GM21723 (cell line): Measurements from ENCODE around the gene TANK.
A peak's percentile ranks its signal among the peaks of the same experiment; 100 is the strongest.
"Not testable (repeated sequence)": the region's sequence is repeated elsewhere in the genome, so short reads cannot be mapped to it uniquely, and the experiment has no call there.

ENCODE experiments used
- ATAC-seq: cut with Tn5 transposase; IDR thresholded peaks from one replicate; pipeline ENCODE4 v1.9.1; 2021; ENCODE audit warnings: mild to moderate bottlenecking, moderate library complexity; ENCODE audit not compliant: unreplicated experiment

The TANK gene

DNA sequence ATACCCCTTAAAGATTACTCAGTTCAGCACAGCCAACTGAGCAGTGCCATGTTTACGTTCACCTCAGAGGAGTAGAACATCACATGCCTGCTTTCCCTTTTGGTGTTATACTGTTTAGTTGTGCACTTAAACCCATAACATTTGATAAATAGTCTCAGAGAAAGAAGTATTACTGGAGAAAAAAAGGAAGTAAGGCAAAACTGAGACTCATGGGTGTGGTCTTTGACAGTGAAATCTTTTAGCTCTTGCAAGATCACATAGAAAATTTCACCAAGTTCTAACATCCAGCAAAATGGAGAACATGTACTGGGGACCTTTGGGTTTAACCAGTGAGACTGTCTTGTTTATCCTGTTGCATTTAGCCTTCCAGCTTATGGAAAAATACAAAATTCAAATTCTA, 5.6 kb downstream of the TANK start:
- ATAC-seq, result peak; percentile 44

DNA sequence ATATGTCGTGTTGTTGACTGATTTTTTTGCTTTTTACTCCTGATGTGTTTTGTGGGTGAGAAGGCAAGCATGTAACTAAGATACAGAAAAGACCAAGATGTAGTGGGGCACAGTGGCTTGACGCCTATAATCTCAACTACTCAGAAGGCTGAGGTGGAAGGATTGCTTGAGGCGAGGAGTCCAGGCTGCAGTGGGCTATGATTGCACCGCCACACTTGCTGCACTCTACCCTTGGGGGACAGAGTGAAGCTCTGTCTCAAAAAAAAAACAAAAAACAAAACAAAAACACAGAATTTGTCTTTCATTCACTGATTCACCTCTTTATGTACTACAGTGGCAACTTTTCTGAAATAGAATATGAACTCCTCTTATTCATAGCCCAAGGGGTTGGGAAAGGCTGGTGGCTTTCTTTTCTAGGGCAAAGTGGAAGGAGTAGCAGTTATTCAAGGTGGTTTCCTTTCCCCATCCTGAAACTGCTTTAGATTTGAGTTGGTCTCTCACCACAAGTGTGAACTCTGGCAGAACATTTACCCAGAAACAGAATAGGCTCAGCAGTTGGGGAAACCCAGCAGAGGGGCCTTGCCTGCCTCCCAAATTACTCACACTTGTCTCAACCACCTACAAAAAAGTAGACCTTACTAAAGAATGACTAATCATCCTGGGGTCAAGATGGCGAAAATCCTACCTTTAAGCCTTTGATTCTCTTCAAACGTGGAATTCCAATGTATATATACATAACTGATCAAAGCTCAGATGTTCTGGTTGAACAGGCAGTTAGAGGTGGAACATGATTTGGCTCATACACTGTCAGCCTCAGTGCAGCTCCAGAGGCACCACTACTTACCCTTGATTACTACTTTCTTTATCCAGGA, 6.5 kb downstream of the TANK start:
- ATAC-seq, result peak; percentile 80

DNA sequence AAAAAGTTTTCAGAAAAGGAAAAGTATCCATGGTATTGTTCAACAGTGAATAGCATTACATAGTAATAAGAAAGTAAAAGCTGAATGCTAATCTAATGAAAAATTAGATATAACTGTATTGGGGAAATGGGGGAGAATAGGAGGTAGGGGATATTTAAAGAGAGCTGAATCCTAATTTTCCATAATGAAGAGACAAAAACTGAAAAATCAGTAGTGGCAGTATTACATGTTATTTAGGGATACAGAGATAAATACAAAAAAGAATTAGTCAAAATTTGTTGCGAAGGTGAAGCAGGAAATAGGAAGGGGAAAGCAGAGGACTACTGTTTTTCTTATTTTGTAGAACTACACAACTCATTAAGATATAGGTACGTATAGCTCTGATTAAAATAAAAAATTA, 9.1 kb downstream of the TANK start:
- ATAC-seq, result no peak

DNA sequence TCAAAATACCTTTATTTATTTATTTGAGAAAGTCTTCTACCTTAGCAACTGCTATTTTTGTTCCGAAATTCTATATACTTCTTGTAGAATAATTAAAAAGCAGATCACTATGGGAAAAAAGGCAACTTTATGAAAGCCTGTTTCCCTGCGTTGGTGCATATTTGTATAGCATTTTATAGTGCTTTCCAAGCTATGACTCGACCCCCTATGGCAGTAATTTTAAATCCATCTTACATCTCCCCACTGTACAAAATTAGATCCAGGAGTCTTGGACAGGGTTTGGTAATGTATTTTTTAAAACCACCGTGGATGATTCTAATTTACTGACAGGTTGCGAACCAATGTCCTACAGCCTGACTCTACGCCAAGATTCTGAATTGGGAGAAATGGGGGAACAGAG, 10.1 kb downstream of the TANK start:
- ATAC-seq, result no peak

DNA sequence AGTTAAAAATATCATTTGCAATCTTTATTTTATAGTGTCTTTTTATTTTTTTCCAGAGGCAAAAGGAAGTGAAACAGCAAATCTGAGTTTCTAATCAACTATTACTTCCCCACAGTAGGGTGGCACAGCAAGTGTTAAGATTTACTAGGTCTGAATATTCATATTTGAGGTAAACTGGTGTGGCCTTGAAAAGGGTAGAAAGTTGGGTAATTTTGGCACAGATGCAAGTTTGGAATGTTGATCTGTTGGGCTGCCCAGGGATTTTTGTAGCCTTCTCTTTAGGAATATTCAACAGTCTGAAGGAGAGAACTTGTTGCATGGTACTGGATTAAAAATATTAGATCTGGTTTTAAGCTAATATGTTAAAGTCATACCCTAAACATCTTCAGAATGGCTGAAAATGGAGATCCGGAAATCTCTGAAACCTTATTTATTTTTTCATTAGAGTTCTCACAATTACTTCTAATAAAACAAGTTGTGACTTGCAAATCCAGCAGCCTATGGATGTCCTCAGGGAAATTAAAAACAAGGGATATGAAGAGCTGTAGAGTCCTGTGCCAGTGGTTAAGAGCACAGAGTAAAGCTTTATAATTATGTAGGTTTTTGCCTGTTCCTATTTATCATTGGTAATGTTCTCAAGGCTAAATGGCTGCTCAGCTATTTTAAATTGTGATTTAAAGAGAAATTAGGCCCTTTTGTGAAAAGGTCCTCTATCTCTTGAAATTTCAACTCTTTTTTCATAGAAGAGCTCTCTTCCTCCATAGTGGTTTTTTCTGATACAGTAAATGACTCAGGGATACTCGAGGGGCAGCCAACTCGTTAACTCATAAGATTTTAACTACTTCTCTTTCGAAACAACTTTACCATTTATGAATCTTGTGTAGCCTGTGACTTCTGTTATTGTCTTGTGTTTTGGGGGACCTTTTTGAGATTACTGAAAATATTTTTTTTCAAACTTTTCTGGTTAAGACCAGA, 11.0 kb downstream of the TANK start:
- no peak for ATAC-seq

DNA sequence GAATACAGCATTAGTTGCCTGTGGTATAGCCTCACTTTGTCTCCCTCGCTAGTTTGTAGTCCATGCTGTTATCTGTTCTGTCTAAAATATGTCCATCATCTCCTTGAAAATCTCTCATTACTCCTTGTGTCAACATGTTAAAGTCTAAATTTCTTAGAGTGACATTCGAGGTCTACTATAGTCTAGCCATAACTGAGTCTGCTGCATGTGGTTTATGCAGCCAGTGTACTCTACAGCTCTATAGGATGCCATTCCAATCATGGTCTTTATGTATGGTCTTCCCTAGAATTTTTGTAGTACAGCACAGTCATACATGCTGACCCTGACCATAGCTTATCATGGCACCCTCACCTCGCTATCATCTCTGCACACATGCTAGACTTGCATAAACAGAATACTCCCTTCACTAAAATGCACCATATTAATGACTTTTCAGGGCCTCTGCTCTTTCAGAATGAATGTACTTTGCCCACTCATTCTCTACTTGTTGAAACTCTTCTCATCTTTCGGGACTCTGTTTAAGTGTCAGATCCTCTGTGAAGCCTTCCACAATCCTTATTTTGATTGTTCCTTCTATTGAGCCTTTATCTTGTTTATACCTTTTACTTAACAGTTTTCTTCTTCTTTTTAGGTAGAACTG, 12.8 kb downstream of the TANK start:
- peak; percentile 41 for ATAC-seq

DNA sequence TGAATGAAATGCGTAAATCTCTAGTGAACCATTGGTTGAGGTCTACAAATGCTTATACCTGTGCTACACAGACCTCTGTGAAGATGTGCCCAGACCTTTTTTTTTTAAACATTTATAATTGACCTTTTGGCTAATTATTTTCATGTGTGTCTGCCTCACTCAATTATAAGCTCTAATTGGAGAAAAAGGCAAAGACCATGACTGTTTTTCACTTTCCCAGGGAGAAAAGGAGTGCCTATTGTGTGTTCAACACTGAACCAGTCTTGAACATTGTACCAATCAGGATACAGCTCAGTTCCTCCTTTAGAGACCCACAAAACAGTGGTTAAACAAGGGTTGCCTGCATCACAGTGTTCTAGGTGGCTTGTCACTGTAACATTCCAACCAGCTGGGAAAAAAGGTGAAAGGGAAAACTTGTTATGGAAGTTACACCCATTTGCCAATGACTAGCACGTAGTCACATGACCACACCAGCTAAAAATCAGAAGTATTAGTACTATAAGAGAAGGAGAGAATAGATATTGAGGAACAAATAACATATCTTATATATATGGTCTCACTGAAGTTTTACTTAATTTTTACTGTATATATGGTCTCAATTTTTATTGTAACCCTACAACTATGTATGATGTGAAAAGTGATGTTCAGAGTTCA, 13.4 kb downstream of the TANK start:
- ATAC-seq, result no peak

DNA sequence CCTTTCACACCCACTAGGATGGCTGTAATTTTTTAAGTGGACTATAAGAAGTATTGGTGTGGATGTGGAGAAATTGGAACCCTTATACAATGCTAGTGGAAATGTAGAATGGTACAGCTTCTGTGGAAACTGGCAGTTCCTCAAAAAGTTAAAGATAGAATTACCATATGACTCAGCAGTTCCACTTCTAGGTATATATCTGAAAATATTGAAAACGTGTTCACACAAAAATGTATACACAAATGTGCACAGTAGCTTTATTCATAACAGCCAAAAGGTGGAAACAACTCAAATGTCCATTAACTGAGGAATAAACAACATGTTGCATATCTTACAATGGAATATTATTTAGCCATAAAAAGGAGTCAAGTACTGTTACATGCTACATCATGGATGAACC, 17.7 kb downstream of the TANK start:
- ATAC-seq, result no peak

DNA sequence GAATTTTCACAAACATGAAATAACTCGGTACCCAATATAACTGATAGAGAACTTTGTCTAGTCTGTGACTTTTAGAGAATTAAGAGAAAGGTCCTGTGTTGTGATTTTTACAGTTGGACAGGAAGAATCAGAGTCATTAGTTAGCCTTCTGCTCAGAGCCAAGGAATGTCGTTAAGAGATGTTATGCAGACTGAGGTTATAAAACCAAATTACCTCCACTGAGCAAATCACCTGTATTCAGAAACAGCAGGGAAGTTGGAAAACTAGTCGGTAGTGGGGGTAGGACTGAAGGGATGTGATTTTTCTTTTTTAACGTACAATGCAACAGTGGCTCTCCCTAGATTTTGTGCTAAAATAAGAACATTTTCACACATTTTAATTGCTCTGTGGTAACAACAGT, 18.5 kb downstream of the TANK start:
- ATAC-seq, result no peak

DNA sequence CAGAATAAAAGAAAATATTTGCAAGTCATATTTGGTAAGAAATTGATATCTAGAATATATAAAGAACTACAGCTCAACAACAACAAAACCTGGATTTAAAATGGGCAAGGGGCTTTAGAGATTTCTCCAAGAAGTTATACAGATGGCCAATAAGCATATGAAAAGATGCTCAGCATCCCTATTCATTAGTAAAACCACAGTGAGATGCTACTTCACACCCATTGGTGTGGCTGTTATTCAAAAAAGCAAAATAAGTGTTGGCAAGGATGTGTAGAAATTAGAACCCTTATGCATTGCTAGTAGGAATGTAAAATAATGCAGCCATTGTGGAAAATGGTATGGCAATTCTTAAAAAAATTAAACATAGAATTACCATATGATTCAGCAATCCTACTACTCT, 29.8 kb downstream of the TANK start:
- ATAC-seq, result no peak

DNA sequence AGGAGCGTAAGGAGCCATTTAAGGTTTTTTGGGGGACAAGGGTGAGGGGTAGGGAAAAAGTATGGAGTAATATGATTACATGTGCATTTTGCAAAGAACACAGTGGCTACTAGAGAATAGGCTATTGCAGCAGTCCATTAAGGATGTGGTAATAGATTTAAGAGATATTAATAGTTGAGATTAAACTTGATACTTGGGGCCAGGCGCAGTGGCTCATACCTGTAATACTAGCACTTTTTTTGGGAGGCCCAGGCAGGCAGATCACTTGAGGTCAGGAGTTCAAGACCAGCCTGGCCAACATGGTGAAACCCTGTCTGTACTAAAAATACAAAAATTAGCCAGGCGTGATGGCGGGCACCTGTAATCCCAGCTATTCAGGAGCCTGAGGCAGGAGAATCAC, 35.4 kb downstream of the TANK start:
- not testable (repeated sequence) for ATAC-seq

DNA sequence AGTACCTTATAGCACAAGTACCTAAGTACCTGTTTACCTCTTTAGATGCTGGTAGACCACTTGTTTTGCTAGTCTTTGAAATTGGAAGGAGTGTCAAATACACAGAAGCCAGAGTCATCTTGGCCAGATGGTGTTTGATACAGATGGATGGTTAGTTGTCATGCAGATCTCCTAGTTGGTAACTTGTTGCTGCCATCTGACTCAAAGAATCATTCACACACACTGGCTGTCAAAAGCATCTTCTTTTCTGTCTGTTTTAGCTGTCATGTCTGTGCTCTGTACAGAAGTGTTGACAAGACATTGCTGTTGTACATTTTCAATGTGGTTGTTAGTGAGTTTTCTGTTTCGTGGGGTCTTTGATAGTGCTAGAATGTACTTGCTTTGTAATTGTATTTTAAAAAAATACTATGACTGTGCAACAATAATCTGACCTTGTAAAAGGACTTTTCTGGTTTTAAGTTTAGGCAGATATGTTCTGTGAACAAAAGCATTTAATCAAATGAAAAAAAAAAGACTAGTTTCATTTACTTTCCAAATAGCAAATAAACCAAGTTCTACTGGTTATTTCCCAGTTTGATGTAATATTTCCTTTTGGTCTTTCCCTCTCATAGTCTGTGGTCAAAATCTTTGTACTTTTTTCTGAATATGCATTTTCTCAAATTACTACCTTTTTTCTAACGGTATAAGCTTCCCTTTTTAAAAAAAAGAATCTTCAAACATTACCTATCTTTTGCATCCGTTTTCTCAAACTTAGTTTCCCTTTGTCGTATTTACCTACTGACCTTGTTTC, 39.9 kb downstream of the TANK start:
- peak; percentile 66 for ATAC-seq

DNA sequence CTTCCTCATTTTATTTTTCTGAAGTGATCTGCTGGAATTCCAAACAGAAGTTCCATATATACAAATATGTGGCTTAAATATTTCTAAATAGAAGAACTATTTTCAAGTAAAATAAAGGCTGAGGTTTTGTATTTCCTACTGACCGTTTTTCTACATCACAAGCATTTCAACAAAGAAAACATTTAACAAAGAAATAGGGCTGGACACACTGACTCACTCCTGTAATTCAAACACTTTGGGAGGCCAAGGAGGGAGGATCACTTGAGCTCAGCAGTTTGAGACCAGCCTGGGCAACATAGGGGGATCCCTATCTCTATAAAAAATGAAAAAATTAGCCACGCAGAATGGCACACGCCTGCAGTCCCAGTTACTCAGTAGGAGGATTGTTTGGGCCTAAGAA, 44.6 kb downstream of the TANK start:
- ATAC-seq, result no peak

DNA sequence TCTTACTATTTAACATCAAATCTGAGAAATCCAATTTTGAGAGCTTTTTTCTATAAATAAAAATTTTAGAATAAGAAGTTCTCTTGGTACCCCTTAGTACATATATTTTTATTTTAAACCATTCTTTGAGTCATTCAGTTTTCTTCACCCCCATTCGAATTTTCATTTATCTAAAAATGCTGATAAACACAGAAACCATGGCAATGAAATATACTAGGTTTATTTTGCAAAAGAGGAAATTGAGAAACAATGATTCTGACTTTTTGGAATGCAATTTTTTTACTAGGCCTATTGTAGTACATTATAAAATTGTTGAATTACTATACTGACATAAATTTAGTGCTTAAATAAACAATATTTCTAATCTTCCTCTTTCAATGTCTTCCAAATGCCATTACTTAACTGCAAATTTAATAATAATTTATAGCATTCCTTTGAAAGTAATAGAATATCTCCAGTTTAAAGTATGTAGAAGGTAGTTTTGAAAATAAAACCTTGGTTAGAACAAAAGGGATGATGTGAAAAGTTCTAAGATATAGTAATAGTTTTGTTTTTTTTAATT, 46.3 kb downstream of the TANK start:
- no peak for ATAC-seq

DNA sequence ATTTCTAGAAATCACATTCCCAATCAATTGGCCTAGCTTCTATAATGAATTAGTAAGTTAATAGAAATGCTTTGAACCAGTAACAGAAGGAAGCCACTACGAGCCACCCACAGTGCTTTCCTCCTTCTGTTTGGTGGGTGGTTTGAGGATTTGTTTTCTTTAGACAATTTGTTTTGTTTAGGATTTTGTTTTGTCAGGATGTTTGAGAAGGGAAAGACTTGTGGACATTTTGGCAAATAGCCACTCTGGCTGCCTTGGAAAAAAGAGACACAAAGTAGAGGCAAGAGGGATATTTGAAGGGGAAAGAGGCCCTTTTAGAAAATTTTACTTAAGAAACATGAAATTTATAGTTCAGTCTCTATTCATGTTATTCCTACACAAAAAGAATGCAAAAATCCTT, 47.7 kb downstream of the TANK start:
- ATAC-seq, result no peak

DNA sequence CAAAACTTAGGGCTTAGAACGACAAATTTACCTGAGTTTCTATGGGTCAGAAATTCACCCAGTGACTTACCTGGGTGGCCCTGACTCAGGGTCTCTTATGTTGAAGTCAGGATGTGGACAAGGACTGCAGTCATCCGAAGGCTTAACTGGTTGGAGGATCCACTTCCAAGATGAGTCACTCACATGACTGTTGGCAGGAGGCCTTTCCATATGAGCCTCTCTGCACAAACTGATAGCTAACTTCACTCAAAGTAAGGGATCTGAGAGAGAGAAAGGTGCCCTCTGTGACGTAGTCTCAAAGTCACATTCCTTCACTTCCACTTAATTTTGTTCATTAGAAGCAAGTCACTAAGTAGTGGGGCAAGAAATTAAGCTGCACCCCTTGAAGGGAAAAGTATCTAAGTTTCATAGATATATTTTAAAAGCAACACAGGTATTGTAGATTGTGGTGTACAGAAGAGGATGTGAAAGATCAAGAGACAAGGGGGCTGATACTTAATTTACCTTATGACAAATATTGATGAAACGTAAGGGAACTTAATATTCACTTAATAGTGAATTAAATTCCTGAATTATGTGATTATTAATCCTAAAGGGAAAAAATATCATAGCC, 48.4 kb downstream of the TANK start:
- ATAC-seq, result no peak

DNA sequence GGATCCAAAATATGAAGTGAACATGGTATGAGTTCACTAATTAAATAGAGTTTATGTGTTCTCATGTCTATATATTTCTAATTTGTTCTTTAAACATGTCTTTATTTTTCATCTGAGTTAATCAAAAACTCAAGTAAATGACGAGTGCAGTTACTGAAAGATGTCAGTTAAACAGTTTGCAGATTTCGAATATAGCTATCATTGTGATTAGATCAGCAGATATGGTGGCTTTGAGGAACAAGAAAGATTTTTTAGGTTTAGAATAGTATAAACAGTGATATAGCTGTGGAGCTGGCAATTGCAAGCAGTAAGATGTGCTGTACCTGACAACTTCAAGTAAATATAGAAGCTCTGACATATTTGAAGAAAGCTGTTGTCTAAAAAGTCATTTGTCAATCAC, 49.7 kb downstream of the TANK start:
- no peak for ATAC-seq

DNA sequence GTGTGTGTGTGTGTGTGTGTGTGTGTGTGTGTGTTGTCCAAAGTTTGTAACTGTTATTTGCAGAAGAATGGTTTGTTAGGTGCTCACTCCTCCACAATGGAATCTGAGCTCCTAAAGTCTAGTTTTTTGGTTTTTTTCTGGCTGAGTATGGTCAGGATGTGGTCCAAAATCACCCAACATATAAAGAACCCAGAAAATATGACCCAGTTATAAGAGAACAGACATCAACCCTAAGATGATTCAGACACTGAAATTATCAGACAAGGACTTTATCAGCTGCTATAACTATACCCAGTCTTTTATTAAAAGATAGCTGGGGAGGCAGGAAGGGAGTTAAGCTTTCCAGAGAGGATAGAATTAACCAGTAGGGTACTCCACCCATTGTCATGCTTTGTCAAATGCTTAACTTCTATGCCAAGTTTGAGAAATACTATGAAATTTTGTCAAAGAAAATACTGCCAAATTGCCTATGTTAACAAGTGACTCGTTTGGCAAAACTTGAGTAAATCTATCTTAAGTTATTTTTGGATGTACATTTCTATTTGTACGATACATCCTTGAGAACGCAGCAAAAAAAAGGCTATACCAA, 57.5 kb downstream of the TANK start:
- no peak for ATAC-seq

DNA sequence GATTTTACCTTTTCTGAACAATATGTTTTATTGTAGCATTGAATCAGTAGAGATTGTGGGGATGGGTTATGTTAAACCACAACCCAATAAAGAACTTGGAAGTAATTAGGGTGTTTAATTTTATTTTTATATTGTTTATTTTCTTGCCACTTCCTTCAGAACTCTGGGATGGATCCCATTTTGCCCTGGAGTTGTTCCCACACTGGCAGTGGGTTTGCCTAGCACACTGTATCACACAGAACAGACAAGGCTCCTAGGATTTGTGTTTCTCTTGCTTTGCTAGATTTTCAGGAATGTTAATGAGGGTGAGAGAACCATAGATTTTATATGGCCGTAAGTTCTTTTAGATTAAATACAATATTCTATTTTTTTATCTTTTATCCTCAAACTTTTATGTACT, 59.0 kb downstream of the TANK start:
- no peak for ATAC-seq
